ENCODE measurements around the gene UHMK1. TPM values are rescaled to one million over a fixed set of nuclear protein-coding genes. Genes with fewer than 3 reads are reported as not detected.

UHMK1 gene
- total and polyA plus RNA-seq, 2 donors (not counting 1 experiment from before 2014, with no cell fraction given): 39.1 to 79.1 TPM

- H3K27me3 ChIP-seq (ENCODE audit: control insufficient read depth, insufficient read depth, low read length): no peaks in the 10 kb centered on the region
- H3K27ac ChIP-seq (ENCODE audit: insufficient read depth, low read length): no peak overlapping the region
- no peak overlapping the region for H3K4me2 ChIP-seq (ENCODE audit: extremely low read depth, insufficient read depth, low read length)
- peaks cover 22% of the 10 kb centered on the region for H3K79me2 ChIP-seq (ENCODE audit: control insufficient read depth, insufficient read depth, low read length)
- no peak for DNase-seq (ENCODE audit: low read depth in 2 of 2)
- H3K9me3 ChIP-seq (ENCODE audit: control insufficient read depth, insufficient read depth, low read depth, low read length): no peaks in the 10 kb centered on the region
- peaks cover 8% of the 10 kb centered on the region for H3K36me3 ChIP-seq (ENCODE audit: control insufficient read depth, insufficient read depth, low read length)
- H3K4me1 ChIP-seq (ENCODE audit: control insufficient read depth, extremely low read depth, insufficient read depth, low read length): no peaks in the 10 kb centered on the region
- H4K20me1 ChIP-seq (ENCODE audit: control insufficient read depth, extremely low read depth, insufficient read depth, low read length): no peaks in the 10 kb centered on the region
- no peak overlapping the region for H3K9ac ChIP-seq (ENCODE audit: insufficient read depth, low read length)
- no peak overlapping the region for H3K4me3 ChIP-seq (replicated peaks in 1 of 4; ENCODE audit: control extremely low read depth in 1 of 4, insufficient read depth in 1 of 4, low read depth in 3 of 4, low read length in 4 of 4)
- no peak for TF ChIP-seq EZH2 (IDR thresholded peaks at IDR 0.05; ENCODE audit: low read length, missing control alignments)
- TF ChIP-seq CTCF (conservative IDR thresholded peaks at IDR 0.05 in 1 of 2, IDR thresholded peaks at IDR 0.05 in 1 of 2; ENCODE audit: low read depth in 1 of 2, low read length in 2 of 2): no peak
- no peak overlapping the region for H2AFZ ChIP-seq (ENCODE audit: low read length)
Measured at GRCh38 chr1:162578936-162579335, 81.3 kb downstream of the UHMK1 start.

Other genes starting within 250 kb of the UHMK1 start
- not detected in 2 replicates for gene SPATA46, start 121.0 kb upstream of the UHMK1 start, total RNA-seq
- gene SPATA46, start 121.0 kb upstream of the UHMK1 start, polyA plus RNA-seq: not detected in 2 replicates
- under 0.01 and 0.33 TPM in 2 replicates for gene C1orf226, start 116.1 kb upstream of the UHMK1 start, total RNA-seq
- 0.06 and 0.10 TPM in 2 replicates for gene C1orf226, start 116.1 kb upstream of the UHMK1 start, polyA plus RNA-seq
- gene SH2D1B, start 85.7 kb upstream of the UHMK1 start, total RNA-seq: not detected in 2 replicates
- 0.02 TPM in 1 of 2 replicates, not detected in the other for gene SH2D1B, start 85.7 kb upstream of the UHMK1 start, polyA plus RNA-seq
- gene UAP1, start 63.9 kb downstream of the UHMK1 start, total RNA-seq: 77.3 and 108 TPM in 2 replicates
- 81.9 and 129 TPM in 2 replicates for gene UAP1, start 63.9 kb downstream of the UHMK1 start, polyA plus RNA-seq
- 252 and 303 TPM in 2 replicates for gene DDR2, start 134.6 kb downstream of the UHMK1 start, total RNA-seq
- gene DDR2, start 134.6 kb downstream of the UHMK1 start, polyA plus RNA-seq: 144 and 192 TPM in 2 replicates

Data from fibroblast of lung (primary cell).